HEK293 (cell line): ENCODE measurements around the gene DOCK1.

Experiments
- CTCF ChIA-PET: fragments of 350-600 bp; formaldehyde crosslinking; extraction: SDS; loops from one replicate; lab custom pipeline; 2021; ENCODE audit warnings: antibody characterized with exemption; lab: Yijun Ruan, JAX
- POLR2A ChIA-PET: fragments of 300-600 bp; formaldehyde crosslinking; extraction: SDS; loops from one replicate; lab custom pipeline; 2020; ENCODE audit warnings: antibody characterized with exemption, inconsistent platforms; lab: Yijun Ruan, JAX
- H3K27ac ChIP-seq: fragments of 200-500 bp; sonication (Bioruptor generic); 2 replicates; pipeline ENCODE4 v1.5.1; 2014; ENCODE audit warnings: low read depth, low read length, control low read depth, inconsistent platforms; ENCODE audit errors: extremely low read depth
- H3K36me3 ChIP-seq, 2 experiments: fragments of 200-500 bp in 1 of 2; sonication (Bioruptor generic) in 1 of 2; 1 replicate in 1 of 2; 2 replicates in 1 of 2; pipeline ENCODE4 v1.5.1; 2014 to 2017; ENCODE audit warnings: inconsistent platforms in 2 of 2, low read length in 2 of 2; ENCODE audit not compliant: control insufficient read depth in 2 of 2, insufficient read depth in 1 of 2
- H3K4me1 ChIP-seq: fragments of 200-500 bp; sonication (Bioruptor generic); 2 replicates; pipeline ENCODE4 v1.5.1; 2014; ENCODE audit warnings: mild to moderate bottlenecking, low read length, inconsistent platforms; ENCODE audit not compliant: control insufficient read depth, insufficient read depth
- H3K4me3 ChIP-seq: 2 replicates; pipeline ENCODE4 v1.5.1; 2011; ENCODE audit warnings: low read depth, mild to moderate bottlenecking, control low read depth, low read length, moderate library complexity
- H3K9me3 ChIP-seq: fragments of 200-500 bp; sonication (Bioruptor generic); 2 replicates; pipeline ENCODE4 v1.5.1; 2014; ENCODE audit warnings: low read depth, low read length, inconsistent platforms; ENCODE audit not compliant: control insufficient read depth, insufficient read depth
- GLIS2 ChIP-seq: fragments of 450-650 bp; formaldehyde crosslinking; IDR thresholded peaks from 2 replicates; pipeline ENCODE4 v1.5.1; 2016; ENCODE audit warnings: missing biosample characterization, missing genetic modification characterization
- HOXA7 ChIP-seq: sonication (generic); formaldehyde crosslinking; IDR thresholded peaks from 2 replicates; pipeline ENCODE4 v1.8.1; 2022; ENCODE audit warnings: missing genetic modification reagents, borderline replicate concordance
- KLF10 ChIP-seq: fragments of 450-650 bp; IDR thresholded peaks from 2 replicates; pipeline ENCODE4 v1.5.1; 2018; ENCODE audit warnings: missing biosample characterization, mild to moderate bottlenecking, missing genetic modification characterization
- MYNN ChIP-seq: fragments of 450-650 bp; formaldehyde crosslinking; IDR thresholded peaks from 2 replicates; pipeline ENCODE4 v1.5.1; 2016; ENCODE audit warnings: missing biosample characterization, missing genetic modification characterization, borderline replicate concordance
- MZF1 ChIP-seq: fragments of 450-650 bp; formaldehyde crosslinking; IDR thresholded peaks from 2 replicates; pipeline ENCODE4 v1.5.1; 2017; ENCODE audit warnings: missing biosample characterization, missing genetic modification characterization, borderline replicate concordance
- OVOL3 ChIP-seq: fragments of 450-650 bp; formaldehyde crosslinking; IDR thresholded peaks from 2 replicates; pipeline ENCODE4 v1.5.1; 2016; ENCODE audit warnings: missing biosample characterization, missing genetic modification characterization
- PRDM1 ChIP-seq: fragments of 450-650 bp; formaldehyde crosslinking; IDR thresholded peaks from 2 replicates; pipeline ENCODE4; 2016; ENCODE audit warnings: missing biosample characterization, missing genetic modification characterization
- TCF7L2 ChIP-seq: IDR thresholded peaks from 2 replicates; pipeline ENCODE4 v1.6.1; 2011; ENCODE audit warnings: low read depth, mild to moderate bottlenecking, inconsistent platforms, low read length, moderate library complexity, borderline replicate concordance
- ZBTB1 ChIP-seq: fragments of 450-650 bp; formaldehyde crosslinking; IDR thresholded peaks from 2 replicates; pipeline ENCODE4 v1.5.1; 2016; ENCODE audit warnings: missing biosample characterization, missing genetic modification characterization
- ZNF112 ChIP-seq: fragments of 450-650 bp; formaldehyde crosslinking; IDR thresholded peaks from 2 replicates; pipeline ENCODE4 v1.5.0; 2017; ENCODE audit warnings: missing biosample characterization, missing genetic modification characterization
- ZNF114 ChIP-seq: fragments of 450-650 bp; formaldehyde crosslinking; IDR thresholded peaks from 2 replicates; pipeline ENCODE4 v1.5.0; 2017; ENCODE audit warnings: missing biosample characterization, missing genetic modification characterization
- ZNF311 ChIP-seq: fragments of 450-650 bp; formaldehyde crosslinking; IDR thresholded peaks from 2 replicates; pipeline ENCODE4 v1.5.1; 2017; ENCODE audit warnings: missing biosample characterization, missing genetic modification characterization, borderline replicate concordance
- ZNF341 ChIP-seq: fragments of 450-650 bp; formaldehyde crosslinking; IDR thresholded peaks from 2 replicates; pipeline ENCODE4; 2016; ENCODE audit warnings: low read depth, missing biosample characterization, missing genetic modification characterization
- ZNF423 ChIP-seq: fragments of 450-650 bp; formaldehyde crosslinking; IDR thresholded peaks from 2 replicates; pipeline ENCODE4 v1.5.1; 2016; ENCODE audit warnings: missing biosample characterization, missing genetic modification characterization
- ZNF510 ChIP-seq: fragments of 450-650 bp; formaldehyde crosslinking; IDR thresholded peaks from 2 replicates; pipeline ENCODE4 v1.5.1; 2018; ENCODE audit warnings: mild to moderate bottlenecking, missing genetic modification characterization, missing biosample characterization; ENCODE audit not compliant: insufficient replicate concordance
- ZNF585B ChIP-seq: fragments of 450-650 bp; formaldehyde crosslinking; IDR thresholded peaks from 2 replicates; pipeline ENCODE4 v1.5.1; 2016; ENCODE audit warnings: missing biosample characterization, missing genetic modification characterization
- ZNF621 ChIP-seq: fragments of 450-650 bp; formaldehyde crosslinking; IDR thresholded peaks from 2 replicates; pipeline ENCODE4 v1.5.1; 2017; ENCODE audit warnings: missing biosample characterization, missing genetic modification characterization
- ZNF664 ChIP-seq: fragments of 450-650 bp; formaldehyde crosslinking; IDR thresholded peaks from 2 replicates; pipeline ENCODE4 v1.5.1; 2016; ENCODE audit warnings: missing biosample characterization, missing genetic modification characterization
- ZNF777 ChIP-seq: fragments of 450-650 bp; formaldehyde crosslinking; IDR thresholded peaks from 2 replicates; pipeline ENCODE4 v1.5.1; 2017; ENCODE audit warnings: missing biosample characterization, missing genetic modification characterization, borderline replicate concordance
- TF ChIP-seq, protein P1 (sequence below): fragments of 450-650 bp; formaldehyde crosslinking; IDR thresholded peaks from 2 replicates; pipeline ENCODE4 v1.5.1; 2016; ENCODE audit warnings: missing biosample characterization, missing genetic modification characterization, borderline replicate concordance
- TF ChIP-seq, protein P2 (sequence below): fragments of 450-650 bp; formaldehyde crosslinking; IDR thresholded peaks from 2 replicates; pipeline ENCODE4 v1.5.1; 2017; ENCODE audit warnings: missing biosample characterization, missing genetic modification characterization
- TF ChIP-seq, protein P3 (sequence below): fragments of 450-650 bp; formaldehyde crosslinking; IDR thresholded peaks from 2 replicates; pipeline ENCODE4 v1.5.1; 2016; ENCODE audit warnings: missing biosample characterization, missing genetic modification characterization

The DOCK1 gene

DNA sequence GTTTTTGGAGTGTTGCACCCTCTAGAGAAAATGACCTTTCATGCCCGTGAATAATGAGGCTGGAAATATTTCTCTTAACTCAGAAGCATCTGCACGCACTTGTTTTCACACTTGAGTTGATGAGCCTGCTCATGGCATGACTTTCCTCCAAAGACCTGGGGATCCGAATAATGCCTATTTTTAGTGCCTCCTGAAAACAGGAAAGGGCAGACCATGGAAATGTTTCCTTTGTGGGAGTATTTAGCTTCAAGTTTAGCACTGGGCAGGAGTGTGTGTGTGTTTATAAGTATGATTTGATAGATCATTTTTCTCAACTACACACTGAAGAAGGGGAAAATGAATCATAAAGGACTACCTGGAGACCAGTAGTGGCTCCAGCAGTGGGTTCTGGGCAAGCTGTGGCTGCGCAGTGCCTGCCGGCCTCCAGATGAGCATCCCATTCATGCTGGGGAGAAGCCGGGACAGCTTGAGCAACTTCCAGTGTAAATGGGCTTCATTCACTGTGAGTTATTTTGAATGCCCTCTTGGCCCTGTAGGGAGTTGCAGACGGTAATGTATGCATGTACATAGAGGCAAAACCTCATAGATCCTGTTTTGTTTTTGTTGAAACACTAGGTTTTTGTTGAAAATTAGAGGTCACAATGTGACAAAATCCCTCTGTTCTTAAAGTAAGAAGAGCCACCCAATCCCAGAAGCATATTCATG is 408.9 kb downstream of the DOCK1 start:
- Histone ChIP-seq H3K9me3 (no peaks in the 10 kb centered on the region), H3K27ac (no peak overlapping the region), H3K4me3 (no peak overlapping the region), H3K36me3 (no peaks in the 10 kb centered on the region), H3K4me1 (peaks cover 3% of the 10 kb centered on the region; the same call in 1 of the 2 replicates)
- CTCF ChIA-PET: no interaction called here
- TF ChIP-seq PRDM1 (tag by site-specific recombination): no peak
- TF ChIP-seq HOXA7 (CRISPR knock-in tag): no peak
- no peak for TF ChIP-seq ZNF112 (tag by site-specific recombination)
- TF ChIP-seq, protein P1, sequence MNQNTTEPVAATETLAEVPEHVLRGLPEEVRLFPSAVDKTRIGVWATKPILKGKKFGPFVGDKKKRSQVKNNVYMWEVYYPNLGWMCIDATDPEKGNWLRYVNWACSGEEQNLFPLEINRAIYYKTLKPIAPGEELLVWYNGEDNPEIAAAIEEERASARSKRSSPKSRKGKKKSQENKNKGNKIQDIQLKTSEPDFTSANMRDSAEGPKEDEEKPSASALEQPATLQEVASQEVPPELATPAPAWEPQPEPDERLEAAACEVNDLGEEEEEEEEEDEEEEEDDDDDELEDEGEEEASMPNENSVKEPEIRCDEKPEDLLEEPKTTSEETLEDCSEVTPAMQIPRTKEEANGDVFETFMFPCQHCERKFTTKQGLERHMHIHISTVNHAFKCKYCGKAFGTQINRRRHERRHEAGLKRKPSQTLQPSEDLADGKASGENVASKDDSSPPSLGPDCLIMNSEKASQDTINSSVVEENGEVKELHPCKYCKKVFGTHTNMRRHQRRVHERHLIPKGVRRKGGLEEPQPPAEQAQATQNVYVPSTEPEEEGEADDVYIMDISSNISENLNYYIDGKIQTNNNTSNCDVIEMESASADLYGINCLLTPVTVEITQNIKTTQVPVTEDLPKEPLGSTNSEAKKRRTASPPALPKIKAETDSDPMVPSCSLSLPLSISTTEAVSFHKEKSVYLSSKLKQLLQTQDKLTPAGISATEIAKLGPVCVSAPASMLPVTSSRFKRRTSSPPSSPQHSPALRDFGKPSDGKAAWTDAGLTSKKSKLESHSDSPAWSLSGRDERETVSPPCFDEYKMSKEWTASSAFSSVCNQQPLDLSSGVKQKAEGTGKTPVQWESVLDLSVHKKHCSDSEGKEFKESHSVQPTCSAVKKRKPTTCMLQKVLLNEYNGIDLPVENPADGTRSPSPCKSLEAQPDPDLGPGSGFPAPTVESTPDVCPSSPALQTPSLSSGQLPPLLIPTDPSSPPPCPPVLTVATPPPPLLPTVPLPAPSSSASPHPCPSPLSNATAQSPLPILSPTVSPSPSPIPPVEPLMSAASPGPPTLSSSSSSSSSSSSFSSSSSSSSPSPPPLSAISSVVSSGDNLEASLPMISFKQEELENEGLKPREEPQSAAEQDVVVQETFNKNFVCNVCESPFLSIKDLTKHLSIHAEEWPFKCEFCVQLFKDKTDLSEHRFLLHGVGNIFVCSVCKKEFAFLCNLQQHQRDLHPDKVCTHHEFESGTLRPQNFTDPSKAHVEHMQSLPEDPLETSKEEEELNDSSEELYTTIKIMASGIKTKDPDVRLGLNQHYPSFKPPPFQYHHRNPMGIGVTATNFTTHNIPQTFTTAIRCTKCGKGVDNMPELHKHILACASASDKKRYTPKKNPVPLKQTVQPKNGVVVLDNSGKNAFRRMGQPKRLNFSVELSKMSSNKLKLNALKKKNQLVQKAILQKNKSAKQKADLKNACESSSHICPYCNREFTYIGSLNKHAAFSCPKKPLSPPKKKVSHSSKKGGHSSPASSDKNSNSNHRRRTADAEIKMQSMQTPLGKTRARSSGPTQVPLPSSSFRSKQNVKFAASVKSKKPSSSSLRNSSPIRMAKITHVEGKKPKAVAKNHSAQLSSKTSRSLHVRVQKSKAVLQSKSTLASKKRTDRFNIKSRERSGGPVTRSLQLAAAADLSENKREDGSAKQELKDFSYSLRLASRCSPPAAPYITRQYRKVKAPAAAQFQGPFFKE (tag by site-specific recombination): no peak
- TF ChIP-seq ZNF423 (tag by site-specific recombination): no peak
- no peak for TF ChIP-seq ZNF510
- TF ChIP-seq OVOL3 (tag by site-specific recombination): no peak
- POLR2A ChIA-PET: no interaction called here

DNA sequence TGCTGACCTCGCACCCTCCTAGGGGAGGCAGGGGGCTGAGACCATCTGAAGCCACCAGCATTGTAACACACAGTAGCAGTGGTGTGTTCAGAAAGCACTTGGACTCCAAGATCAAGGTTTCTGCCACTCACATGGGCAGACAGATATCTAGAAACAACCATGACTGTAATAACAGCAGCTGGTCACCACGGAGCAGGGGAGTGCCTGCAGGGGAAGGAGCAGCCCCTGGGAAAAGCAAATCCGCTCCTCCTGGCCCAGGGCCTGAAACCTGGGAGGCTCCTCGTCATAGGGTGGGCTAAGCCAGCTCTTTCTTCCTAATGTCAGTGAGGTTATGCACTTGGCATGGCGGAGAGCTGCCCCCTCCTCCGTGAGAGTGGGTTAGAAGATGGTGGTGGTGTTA is 409.6 kb downstream of the DOCK1 start:
- H3K27ac ChIP-seq: no peak overlapping the region
- no peaks in the 10 kb centered on the region for H3K36me3 ChIP-seq
- CTCF ChIA-PET: no interaction called here
- no peak overlapping the region for H3K4me3 ChIP-seq
- POLR2A ChIA-PET: no interaction called here
- H3K4me1 ChIP-seq: peaks cover 3% of the 10 kb centered on the region; the same call in 1 of the 2 replicates
- TF ChIP-seq ZNF585B (tag by site-specific recombination): no peak
- no peak for TF ChIP-seq ZNF777
- no peak for TF ChIP-seq ZBTB1 (tag by site-specific recombination)
- no peak for TF ChIP-seq TCF7L2
- no peak for TF ChIP-seq GLIS2 (tag by site-specific recombination)
- TF ChIP-seq, protein P2, sequence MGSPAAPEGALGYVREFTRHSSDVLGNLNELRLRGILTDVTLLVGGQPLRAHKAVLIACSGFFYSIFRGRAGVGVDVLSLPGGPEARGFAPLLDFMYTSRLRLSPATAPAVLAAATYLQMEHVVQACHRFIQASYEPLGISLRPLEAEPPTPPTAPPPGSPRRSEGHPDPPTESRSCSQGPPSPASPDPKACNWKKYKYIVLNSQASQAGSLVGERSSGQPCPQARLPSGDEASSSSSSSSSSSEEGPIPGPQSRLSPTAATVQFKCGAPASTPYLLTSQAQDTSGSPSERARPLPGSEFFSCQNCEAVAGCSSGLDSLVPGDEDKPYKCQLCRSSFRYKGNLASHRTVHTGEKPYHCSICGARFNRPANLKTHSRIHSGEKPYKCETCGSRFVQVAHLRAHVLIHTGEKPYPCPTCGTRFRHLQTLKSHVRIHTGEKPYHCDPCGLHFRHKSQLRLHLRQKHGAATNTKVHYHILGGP: no peak
- no peak for TF ChIP-seq MZF1 (tag by site-specific recombination)
- TF ChIP-seq ZNF311: no peak
- TF ChIP-seq, protein P3, sequence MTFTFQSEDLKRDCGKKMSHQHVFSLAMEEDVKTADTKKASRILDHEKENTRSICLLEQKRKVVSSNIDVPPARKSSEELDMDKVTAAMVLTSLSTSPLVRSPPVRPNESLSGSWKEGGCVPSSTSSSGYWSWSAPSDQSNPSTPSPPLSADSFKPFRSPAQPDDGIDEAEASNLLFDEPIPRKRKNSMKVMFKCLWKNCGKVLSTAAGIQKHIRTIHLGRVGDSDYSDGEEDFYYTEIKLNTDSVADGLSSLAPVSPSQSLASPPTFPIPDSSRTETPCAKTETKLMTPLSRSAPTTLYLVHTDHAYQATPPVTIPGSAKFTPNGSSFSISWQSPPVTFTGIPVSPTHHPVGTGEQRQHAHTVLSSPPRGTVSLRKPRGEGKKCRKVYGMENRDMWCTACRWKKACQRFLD (tag by site-specific recombination): no peak
- TF ChIP-seq ZNF664: no peak
- TF ChIP-seq ZNF341 (tag by site-specific recombination): no peak
- TF ChIP-seq ZNF114: no peak
- no peak for TF ChIP-seq MYNN (tag by site-specific recombination)
- no peak for TF ChIP-seq ZNF621 (tag by site-specific recombination)
- TF ChIP-seq KLF10 (tag by site-specific recombination): no peak
- no peaks in the 10 kb centered on the region for H3K9me3 ChIP-seq
